ENCODE measurements around the gene MS4A15. TPM values are rescaled to one million over a fixed set of nuclear protein-coding genes. Genes with fewer than 3 reads are reported as not detected.

Gene MS4A15
- total RNA-seq, 2 experiments from 2014 or later = not detected

DNA sequence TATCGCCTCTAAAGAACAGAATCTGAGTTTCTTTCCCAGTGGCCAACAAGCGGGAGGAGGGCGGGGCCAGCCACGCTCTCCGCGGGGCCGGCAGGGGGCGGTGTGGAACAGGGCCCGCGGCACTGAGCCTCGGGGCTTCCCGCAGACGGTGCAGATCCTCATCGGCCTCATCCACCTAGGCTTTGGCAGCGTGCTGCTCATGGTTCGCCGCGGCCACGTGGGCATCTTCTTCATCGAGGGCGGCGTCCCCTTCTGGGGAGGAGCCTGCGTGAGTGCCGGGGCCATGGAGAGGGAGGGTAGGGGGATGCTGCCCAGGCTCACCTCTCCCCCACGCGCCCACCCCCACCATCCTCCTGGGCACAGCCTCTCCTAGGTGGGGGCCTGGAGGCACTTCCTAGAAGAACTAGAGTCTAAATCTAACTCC, 10.7 kb downstream of the MS4A15 start:
- H3K27ac Mint-ChIP-seq = no peak overlapping the region
- ChIA-PET POLR2A (no interaction called here), CTCF (interaction anchor here (0.5 to 8.6 kb wide), 6 partner anchors 9 to 320 kb away, joined by 3 to 105 read pairs (median 5); no protein-coding TSS in a partner anchor)
- intact Hi-C loops (cut with DNase I, micrococcal nuclease) = no loop called here
- H3K36me3 Mint-ChIP-seq (ENCODE audit: low read depth) = no peaks in the 10 kb centered on the region
- no peak overlapping the region for H3K4me3 Mint-ChIP-seq
- H3K27me3 Mint-ChIP-seq = peaks cover 15% of the 10 kb centered on the region
- peaks cover 8% of the 10 kb centered on the region for H3K4me1 Mint-ChIP-seq
- H3K9me3 Mint-ChIP-seq (ENCODE audit: low read depth) = no peaks in the 10 kb centered on the region
- DNase-seq (peak; percentile 64), ATAC-seq (peak; percentile 79)

DNA sequence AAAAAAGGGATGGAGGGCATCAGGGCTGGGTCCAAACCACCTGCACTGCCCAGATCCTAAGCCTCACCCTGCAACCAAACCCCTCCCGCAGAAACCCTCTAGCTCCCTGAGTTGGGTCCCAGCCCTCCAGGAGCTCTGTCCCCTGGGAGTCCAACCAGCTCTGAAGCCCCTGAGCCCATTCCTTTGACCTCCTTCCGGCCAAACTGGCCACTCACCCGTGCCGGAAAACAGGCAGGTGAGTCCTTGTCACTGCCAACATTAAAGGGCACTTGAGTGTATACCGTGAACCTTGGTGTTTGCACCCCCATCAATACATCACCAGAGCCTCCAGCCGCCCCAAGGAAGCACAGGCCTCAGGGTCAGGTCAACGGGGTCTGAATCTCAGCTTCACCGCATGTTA, 11.5 kb downstream of the MS4A15 start:
- ChIA-PET CTCF (interaction anchor here (0.8 to 8.6 kb wide), 4 partner anchors 9 to 63 kb away, joined by 4 to 105 read pairs (median 6); no protein-coding TSS in a partner anchor), POLR2A (no interaction called here)
- ATAC-seq = no peak
- no peak for DNase-seq
- H3K9me3 Mint-ChIP-seq (ENCODE audit: low read depth) = no peaks in the 10 kb centered on the region
- no peaks in the 10 kb centered on the region for H3K36me3 Mint-ChIP-seq (ENCODE audit: low read depth)
- H3K27ac Mint-ChIP-seq = no peak overlapping the region
- H3K4me3 Mint-ChIP-seq = no peak overlapping the region
- H3K27me3 Mint-ChIP-seq = peaks cover 15% of the 10 kb centered on the region
- H3K4me1 Mint-ChIP-seq = peaks cover 8% of the 10 kb centered on the region
- intact Hi-C loops (cut with DNase I, micrococcal nuclease) = no loop called here

DNA sequence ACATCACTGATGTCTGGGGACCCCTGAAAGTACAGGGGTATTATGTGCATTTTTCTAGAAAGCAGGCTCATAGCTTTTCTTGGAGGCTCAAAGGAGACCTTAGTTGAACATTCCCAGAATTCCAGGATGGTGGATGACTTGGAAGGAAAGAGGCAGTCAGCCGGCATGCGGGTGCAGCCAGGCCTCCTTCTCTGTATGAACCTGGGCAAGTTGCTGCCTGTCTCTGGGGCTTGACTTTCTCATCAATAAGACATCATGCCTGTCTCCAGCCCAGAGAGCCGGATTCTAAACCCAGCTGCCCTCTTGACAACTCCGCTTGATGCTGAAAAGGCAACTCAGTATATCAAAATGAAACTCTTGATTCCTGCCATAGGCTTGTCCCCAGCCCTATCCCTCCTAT, 12.6 kb downstream of the MS4A15 start:
- Mint-ChIP-seq H3K4me1 (peaks cover under 1% of the 10 kb centered on the region), H3K4me3 (no peak overlapping the region), H3K36me3 (ENCODE audit: low read depth) (no peaks in the 10 kb centered on the region), H3K9me3 (ENCODE audit: low read depth) (no peaks in the 10 kb centered on the region), H3K27ac (no peak overlapping the region), H3K27me3 (peaks cover 13% of the 10 kb centered on the region)
- intact Hi-C loops (cut with DNase I, micrococcal nuclease) = no loop called here
- ATAC-seq (no peak), DNase-seq (no peak)
- POLR2A ChIA-PET = no interaction called here
- CTCF ChIA-PET = interaction anchor here (0.6 to 1.6 kb wide), 3 partner anchors 16 to 725 kb away, joined by 3 to 5 read pairs (median 4); no protein-coding TSS in a partner anchor

DNA sequence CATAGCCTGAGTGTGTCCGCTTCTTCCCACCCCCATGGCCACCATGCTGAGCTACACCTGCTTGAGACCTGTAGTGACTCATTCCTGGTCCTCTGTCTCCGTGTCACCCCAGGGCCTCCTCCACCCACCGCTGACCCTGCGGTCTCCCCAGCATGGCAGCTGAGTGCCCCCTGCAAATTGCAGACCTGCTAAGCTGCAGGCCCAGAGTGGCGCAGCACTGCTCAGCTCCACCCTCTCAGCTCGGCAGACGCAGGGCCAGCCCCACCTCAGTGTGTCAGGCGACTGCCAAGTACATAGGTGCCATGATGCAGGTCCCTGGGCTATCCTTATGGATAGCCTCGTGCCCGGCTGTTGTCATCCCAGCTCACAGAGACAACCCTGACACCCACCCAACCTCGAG, 13.1 kb downstream of the MS4A15 start:
- no peak overlapping the region for H3K4me3 Mint-ChIP-seq
- no peaks in the 10 kb centered on the region for H3K9me3 Mint-ChIP-seq (ENCODE audit: low read depth)
- intact Hi-C loops (cut with DNase I, micrococcal nuclease) = no loop called here
- peaks cover 10% of the 10 kb centered on the region for H3K27me3 Mint-ChIP-seq
- peaks cover 2% of the 10 kb centered on the region for H3K4me1 Mint-ChIP-seq
- H3K36me3 Mint-ChIP-seq (ENCODE audit: low read depth) = no peaks in the 10 kb centered on the region
- no peak overlapping the region for H3K27ac Mint-ChIP-seq
- ChIA-PET POLR2A (no interaction called here), CTCF (interaction anchor here (1.4 to 1.6 kb wide), 2 partner anchors 7 to 16 kb away, joined by 3 to 5 read pairs; no protein-coding TSS in a partner anchor)
- no peak for ATAC-seq
- DNase-seq = no peak

DNA sequence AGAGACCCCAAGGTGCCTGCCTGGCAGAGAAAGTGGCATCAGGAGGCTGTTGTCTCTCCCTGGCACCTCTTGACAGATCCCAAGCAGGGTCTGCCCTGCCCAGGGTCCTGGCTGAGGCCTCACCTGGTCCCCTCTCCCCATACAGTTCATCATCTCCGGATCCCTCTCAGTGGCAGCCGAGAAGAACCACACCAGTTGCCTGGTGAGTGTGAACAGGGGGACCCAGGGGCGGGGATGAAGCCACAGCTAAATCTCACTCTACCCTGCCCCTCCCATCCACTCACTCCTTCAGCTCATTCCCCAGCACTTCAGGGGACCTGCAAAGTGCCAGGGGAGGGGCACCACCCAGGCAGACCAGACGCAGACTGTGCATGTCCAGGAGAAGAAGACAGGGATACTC, 14.5 kb downstream of the MS4A15 start:
- Mint-ChIP-seq H3K27ac (no peak overlapping the region), H3K36me3 (ENCODE audit: low read depth) (no peaks in the 10 kb centered on the region), H3K4me3 (no peak overlapping the region), H3K27me3 (peaks cover 7% of the 10 kb centered on the region), H3K4me1 (peaks cover 7% of the 10 kb centered on the region), H3K9me3 (ENCODE audit: low read depth) (no peaks in the 10 kb centered on the region)
- intact Hi-C loops (cut with DNase I, micrococcal nuclease) = no loop called here
- POLR2A ChIA-PET = no interaction called here
- DNase-seq (no peak), ATAC-seq (no peak)
- CTCF ChIA-PET = interaction anchor here (0.8 to 1.4 kb wide), 2 partner anchors 9 to 117 kb away, joined by 3 read pairs; no protein-coding TSS in a partner anchor

DNA sequence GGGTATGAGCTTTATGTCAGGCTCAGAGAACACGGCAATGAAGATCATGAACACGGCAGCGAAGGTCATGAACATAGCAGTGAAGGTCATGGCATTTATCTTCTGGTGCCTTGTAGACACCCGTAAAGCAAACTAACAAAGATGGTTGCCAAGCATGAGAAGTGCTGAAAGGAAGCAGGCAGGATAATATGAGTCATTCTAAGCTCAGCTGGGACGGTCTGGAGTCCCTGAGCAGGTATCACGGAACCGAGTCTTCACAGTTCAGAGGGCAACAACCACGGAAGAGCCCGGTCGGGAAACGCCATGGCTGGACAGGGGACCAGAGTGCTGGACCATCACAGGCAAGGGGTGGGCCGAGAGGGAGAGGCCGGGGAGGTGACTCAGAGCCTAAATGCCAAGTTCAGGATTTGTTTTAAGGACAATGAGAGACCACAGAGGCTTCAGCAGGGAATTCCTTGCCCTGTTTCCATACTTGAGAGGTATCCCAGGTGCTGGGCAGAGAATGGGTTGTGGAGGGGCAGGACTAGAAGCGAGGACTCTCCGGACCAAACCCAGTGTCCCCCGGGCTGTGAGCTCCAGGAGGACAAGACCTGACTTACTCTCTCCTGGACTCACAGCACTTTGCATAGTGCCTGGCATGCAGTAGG, 15.3 kb downstream of the MS4A15 start:
- H3K4me3 Mint-ChIP-seq = no peak overlapping the region
- intact Hi-C loops (cut with DNase I, micrococcal nuclease) = no loop called here
- no peak overlapping the region for H3K27ac Mint-ChIP-seq
- H3K9me3 Mint-ChIP-seq (ENCODE audit: low read depth) = no peaks in the 10 kb centered on the region
- CTCF ChIA-PET = interaction anchor here (0.8 to 1.5 kb wide), 2 partner anchors 10 to 116 kb away, joined by 3 read pairs; no protein-coding TSS in a partner anchor
- POLR2A ChIA-PET = no interaction called here
- peaks cover 2% of the 10 kb centered on the region for H3K27me3 Mint-ChIP-seq
- no peak for DNase-seq
- H3K36me3 Mint-ChIP-seq (ENCODE audit: low read depth) = no peaks in the 10 kb centered on the region
- no peak for ATAC-seq
- peaks cover 7% of the 10 kb centered on the region for H3K4me1 Mint-ChIP-seq

DNA sequence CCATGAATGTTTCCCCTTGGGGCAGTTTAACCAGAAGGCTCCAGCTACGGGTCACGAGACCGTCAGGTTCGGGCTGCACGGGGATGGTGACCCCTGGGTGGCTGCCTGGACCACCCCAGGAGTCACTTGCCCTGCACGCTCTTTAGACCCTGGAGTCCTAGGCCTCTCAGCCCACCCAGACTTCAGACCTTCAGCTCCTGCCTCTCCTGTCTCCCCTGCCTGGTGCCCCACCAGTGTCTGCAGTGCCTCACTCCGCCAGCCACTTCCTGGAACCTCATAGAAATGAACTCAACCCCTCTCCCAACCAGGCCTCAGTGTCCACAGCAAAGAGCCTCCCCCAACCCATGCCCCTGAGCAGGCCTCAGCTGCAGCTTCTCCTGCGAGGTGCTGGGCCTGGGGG, 16.0 kb downstream of the MS4A15 start:
- Mint-ChIP-seq H3K36me3 (ENCODE audit: low read depth) (no peaks in the 10 kb centered on the region), H3K4me1 (peaks cover 7% of the 10 kb centered on the region), H3K27ac (no peak overlapping the region), H3K4me3 (no peak overlapping the region), H3K27me3 (no peaks in the 10 kb centered on the region), H3K9me3 (ENCODE audit: low read depth) (no peaks in the 10 kb centered on the region)
- ATAC-seq = no peak
- ChIA-PET POLR2A (no interaction called here), CTCF (interaction anchor here (0.5 to 1.5 kb wide), 2 partner anchors 11 to 48 kb away, joined by 3 to 5 read pairs; no protein-coding TSS in a partner anchor)
- no peak for DNase-seq
- intact Hi-C loops (cut with DNase I, micrococcal nuclease) = no loop called here

DNA sequence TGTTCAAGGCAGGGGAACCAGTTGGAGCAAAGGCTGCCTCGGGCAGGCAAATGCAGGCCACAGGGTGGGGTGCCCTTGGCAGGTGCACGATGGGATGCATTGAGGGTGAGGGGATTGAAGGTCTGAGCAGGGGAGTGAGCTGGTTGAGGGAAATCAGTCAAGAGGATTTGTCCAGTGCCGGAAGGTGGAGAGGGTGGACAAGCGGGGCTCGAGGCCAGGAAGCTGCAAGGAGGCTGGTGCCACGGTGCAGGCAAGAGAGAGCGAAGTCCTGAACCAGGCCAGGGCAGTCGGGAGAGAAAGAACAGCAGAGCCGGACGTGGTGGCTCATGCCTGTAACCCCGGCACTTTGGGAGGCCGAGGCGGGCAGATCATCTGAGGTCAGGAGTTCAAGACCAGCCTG, 18.1 kb downstream of the MS4A15 start:
- Mint-ChIP-seq H3K36me3 (ENCODE audit: low read depth) (no peaks in the 10 kb centered on the region), H3K4me3 (no peak overlapping the region), H3K27ac (no peak overlapping the region), H3K27me3 (no peaks in the 10 kb centered on the region), H3K9me3 (ENCODE audit: low read depth) (no peaks in the 10 kb centered on the region), H3K4me1 (peaks cover 7% of the 10 kb centered on the region)
- CTCF ChIA-PET = interaction anchor here (0.6 to 7.9 kb wide), 14 partner anchors 11 to 678 kb away, joined by 3 to 105 read pairs (median 4); no protein-coding TSS in a partner anchor
- no peak for DNase-seq
- no peak for ATAC-seq
- intact Hi-C loops (cut with DNase I, micrococcal nuclease) = loop anchor here (1.0 to 5.0 kb wide), 7 partner anchors 57 to 610 kb away; no protein-coding TSS in a partner anchor
- POLR2A ChIA-PET = no interaction called here

DNA sequence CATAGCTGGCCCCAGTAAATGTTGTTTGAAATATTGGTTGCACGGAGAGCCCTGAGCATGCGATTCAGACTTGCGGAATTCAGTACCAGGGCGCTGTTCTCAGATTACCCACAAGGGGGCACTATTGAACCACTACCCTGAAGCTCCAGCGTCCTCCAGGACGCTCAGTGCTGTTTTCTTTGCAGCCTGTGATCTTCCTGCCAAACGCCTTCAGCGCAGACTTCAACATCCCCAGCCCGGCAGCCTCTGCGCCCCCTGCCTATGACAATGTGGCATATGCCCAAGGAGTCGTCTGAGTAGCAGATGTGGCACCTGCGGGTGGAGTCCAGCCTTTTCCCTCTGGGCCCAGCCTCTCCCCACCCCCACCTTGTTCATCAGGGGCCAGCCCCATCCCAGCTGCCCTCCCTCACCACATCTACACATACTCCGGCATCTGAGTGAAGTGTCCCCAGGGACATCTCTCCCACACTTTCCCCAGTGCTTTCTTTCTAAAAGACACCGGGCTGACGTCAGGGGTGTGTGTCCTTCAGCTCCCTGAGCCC, 18.8 kb downstream of the MS4A15 start:
- no peak overlapping the region for H3K4me3 Mint-ChIP-seq
- no peak overlapping the region for H3K27ac Mint-ChIP-seq
- peaks cover 7% of the 10 kb centered on the region for H3K4me1 Mint-ChIP-seq
- H3K9me3 Mint-ChIP-seq (ENCODE audit: low read depth) = no peaks in the 10 kb centered on the region
- no peaks in the 10 kb centered on the region for H3K36me3 Mint-ChIP-seq (ENCODE audit: low read depth)
- intact Hi-C loops (cut with DNase I, micrococcal nuclease) = loop anchor here (1.0 to 5.0 kb wide), 7 partner anchors 56 to 609 kb away; no protein-coding TSS in a partner anchor
- POLR2A ChIA-PET = interaction anchor here (0.5 kb wide), 1 partner anchor 589 kb away, joined by 5 read pairs; no protein-coding TSS in a partner anchor
- peak; percentile 91 for DNase-seq
- peak; percentile 98 for ATAC-seq
- CTCF ChIA-PET = interaction anchor here (0.6 to 7.9 kb wide), 20 partner anchors 11 to 677 kb away, joined by 3 to 105 read pairs (median 4); no protein-coding TSS in a partner anchor
- H3K27me3 Mint-ChIP-seq = no peaks in the 10 kb centered on the region

DNA sequence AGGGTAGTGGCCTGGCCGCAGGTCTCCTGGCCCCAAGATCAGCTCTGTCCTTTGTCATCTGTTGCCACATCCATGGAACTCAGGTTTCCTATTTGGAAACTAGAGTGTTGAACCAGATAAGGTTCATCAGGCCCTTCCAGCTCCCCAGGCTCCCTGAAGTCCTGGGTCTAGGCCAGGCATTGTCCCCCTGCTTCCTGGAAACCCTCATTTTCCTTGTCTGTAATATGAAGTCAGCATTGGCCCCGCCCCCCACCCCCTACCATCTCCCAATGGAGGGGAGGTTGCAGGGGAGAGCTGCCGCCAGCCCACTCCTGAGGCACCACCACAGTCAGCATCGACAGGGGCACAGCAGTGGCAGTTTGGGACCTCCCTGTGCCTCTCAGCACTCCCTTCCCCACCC, 19.5 kb downstream of the MS4A15 start:
- no peak for ATAC-seq
- DNase-seq = no peak
- H3K9me3 Mint-ChIP-seq (ENCODE audit: low read depth) = no peaks in the 10 kb centered on the region
- no peak overlapping the region for H3K27ac Mint-ChIP-seq
- H3K4me3 Mint-ChIP-seq = no peak overlapping the region
- intact Hi-C loops (cut with DNase I, micrococcal nuclease) = loop anchor here (5.0 kb wide), 3 partner anchors 56 to 411 kb away; no protein-coding TSS in a partner anchor
- no peaks in the 10 kb centered on the region for H3K36me3 Mint-ChIP-seq (ENCODE audit: low read depth)
- peaks cover 7% of the 10 kb centered on the region for H3K4me1 Mint-ChIP-seq
- ChIA-PET POLR2A (no interaction called here), CTCF (interaction anchor here (0.9 to 7.9 kb wide), 12 partner anchors 12 to 560 kb away, joined by 3 to 105 read pairs (median 6); no protein-coding TSS in a partner anchor)
- H3K27me3 Mint-ChIP-seq = no peaks in the 10 kb centered on the region

DNA sequence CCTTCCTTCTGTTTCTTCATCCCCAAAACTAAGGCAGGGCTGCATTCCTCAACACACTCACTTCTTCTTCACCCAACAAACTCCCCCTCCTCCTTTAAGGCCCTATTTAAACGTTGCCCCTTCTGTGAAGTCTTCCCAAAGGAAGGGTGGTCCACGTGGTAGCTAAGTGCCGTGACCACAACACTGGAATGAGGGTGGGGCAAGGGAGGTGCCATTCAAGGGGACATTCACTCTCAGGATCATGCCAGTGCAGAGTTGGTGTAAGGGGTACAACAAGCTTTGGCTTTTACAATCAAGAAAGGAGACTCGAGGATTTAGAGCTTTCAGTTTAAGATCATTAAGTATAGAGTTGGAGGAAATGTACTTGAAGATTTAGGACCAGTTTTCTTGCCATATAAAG, 20.4 kb downstream of the MS4A15 start:
- H3K9me3 Mint-ChIP-seq (ENCODE audit: low read depth) = no peaks in the 10 kb centered on the region
- no peak overlapping the region for H3K4me3 Mint-ChIP-seq
- no peaks in the 10 kb centered on the region for H3K27me3 Mint-ChIP-seq
- ATAC-seq = no peak
- ChIA-PET POLR2A (no interaction called here), CTCF (interaction anchor here (0.6 to 7.9 kb wide), 6 partner anchors 13 to 559 kb away, joined by 3 to 105 read pairs (median 7); no protein-coding TSS in a partner anchor)
- H3K4me1 Mint-ChIP-seq = peaks cover 7% of the 10 kb centered on the region
- intact Hi-C loops (cut with DNase I, micrococcal nuclease) = loop anchor here (5.0 kb wide), 3 partner anchors 55 to 410 kb away; no protein-coding TSS in a partner anchor
- no peaks in the 10 kb centered on the region for H3K36me3 Mint-ChIP-seq (ENCODE audit: low read depth)
- DNase-seq = no peak
- H3K27ac Mint-ChIP-seq = no peak overlapping the region
